IPS DF 19.7 (cell line): ENCODE results near the gene SFRP2.

Experiments
- DNase-seq: peaks from one replicate; pipeline ENCODE4 v3.0.0-alpha.2; 2013; ENCODE audit warnings: low read depth, low spot score

The SFRP2 gene

DNA sequence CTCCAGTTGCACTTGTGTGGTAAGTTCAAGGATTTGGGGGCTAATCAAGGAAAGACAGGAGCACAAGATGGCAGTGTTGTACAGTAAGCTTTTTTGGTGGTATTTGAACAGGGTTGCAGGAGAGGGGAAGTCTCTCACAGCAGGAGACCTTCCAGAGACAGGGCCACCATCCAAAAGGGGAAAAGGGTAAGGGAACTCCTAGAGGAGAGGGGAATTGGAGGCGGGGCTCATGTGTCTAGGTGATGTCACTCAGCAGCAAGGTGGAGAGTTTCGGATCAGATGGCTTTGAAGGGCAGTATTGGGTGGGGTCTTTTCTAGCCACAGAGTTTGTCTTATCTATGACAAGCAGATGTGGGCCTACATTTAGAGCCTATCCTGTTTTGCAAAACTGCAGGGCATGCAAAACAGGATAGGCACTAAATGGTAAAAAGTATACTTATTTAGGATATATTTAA is 15.6 kb downstream of the SFRP2 start:
- no peak for DNase-seq

DNA sequence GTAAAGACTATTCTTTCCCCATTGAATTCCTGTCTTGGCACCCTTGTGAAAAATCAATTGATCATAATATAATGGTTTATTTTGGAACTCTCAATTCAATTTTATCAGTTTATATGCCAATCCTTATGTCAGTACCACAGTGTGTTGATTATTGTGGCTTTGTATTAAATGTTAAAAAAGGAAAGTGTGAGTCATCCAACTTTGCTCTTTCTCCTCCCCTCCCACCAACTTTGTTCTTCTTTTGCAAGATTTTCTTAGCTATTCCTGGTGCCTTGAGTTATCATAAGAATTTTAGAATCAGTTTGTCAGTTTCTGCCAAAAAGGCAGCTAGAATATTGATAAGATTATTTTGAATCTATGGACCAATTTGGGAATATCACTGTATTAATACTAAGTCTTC is 17.8 kb downstream of the SFRP2 start:
- DNase-seq = no peak

GRCh38 chr4:153766758-153767157 is 22.1 kb downstream of the SFRP2 start:
- no peak for DNase-seq

GRCh38 chr4:153765894-153766293 is 23.0 kb downstream of the SFRP2 start:
- DNase-seq = no peak

DNA sequence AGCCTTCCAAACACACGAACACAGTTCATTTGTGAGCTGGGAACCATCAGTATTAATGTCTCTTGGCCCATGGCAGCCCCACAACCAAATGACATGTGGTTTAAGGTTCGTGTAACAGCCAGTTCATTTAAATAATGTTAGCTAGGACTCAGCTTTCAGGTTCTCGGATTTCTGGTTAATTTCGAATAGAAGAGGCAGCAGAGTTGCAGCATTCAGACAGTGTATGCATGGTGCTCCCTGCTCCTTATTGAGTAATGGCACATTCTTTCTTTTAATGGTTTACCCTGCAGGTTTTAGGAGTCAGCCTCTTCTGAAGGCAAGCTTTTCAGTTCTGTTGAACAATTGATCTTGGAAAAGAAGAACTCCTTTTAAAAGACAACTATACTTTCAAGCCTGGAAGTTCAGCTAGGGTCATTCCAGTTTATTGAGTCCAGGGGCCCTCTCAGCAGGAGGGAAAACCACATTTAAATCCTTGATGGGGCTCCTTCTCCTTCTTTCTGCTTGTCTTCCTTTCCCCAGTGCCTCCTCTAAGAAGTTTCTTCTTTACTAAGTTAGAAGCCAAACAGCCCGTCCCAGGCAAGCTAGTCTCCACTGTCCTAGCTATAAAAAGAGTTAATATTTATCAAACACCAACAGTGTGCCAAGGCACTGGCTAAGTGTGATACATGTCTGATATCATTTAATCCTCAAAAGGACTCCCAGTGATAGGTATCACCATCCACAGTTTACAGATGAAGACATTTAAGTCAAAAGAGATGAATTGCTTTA is 24.1 kb downstream of the SFRP2 start:
- DNase-seq = no peak

DNA sequence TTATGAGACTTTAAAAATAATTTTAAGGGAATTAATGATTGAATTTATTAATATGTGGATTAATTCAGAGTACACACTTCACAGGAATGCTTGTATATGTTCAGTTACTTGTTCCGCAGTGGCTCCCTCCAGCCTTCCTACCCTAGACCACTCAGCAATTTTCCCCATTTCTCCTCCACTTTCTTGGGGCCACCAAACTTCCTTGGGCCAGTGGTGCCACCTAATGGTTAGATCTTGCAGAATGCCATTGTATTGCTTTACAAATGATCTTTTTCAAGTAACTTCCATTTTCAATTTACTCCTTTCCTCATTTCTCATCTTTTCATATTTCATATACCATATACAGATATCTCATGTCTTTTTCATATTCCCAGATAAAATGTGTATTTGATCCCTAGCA is 25.5 kb downstream of the SFRP2 start:
- DNase-seq = no peak

DNA sequence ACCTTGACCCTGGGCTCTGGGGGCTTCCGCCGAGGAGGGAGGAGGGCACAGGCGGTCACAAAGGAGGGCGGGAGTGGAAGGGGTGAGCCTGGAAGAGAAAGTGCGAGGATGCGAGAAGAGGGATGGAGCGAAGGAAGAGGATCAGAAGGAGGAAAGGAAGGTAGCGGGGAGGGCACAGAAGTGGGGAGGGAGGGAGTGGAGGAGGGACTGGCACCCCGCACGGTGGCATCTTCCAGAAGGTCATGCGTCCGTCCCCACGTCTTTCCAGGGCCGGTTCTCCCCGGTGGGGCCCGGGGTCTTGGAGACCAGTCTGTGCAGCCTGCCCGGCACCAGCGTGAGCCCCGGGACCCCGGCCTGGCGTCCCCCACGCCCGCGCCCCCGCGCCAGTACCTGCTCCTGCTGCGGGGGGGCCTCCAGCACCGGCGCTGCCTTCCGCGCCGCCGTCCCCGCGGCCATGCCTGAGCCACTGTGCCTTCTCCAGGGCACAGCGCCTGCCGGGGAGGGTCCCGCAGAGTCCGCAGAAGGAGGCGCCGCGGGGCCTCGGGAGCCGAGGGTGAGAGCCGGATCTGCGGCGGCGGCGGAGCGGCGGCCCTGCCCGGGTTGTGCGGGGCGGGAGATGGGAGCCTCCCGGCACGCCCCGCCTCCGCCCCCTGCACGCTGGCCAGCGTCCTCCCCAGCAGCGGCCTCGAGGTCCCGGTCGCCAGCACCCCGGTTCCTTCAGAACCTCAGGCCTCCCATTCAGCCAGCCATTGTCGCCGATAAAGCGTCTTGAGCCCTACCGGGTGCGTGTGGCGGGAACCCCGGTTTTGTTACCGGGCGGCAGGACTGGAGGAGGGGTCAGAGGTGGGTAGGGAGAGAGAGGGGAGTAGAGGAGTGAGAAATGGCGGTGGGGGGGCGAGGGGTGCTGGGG is 29.2 kb downstream of the SFRP2 start, which contains the start of gene RNF175:
Gene RNF175 (minus strand): TSS at position 618 of the 910 bp plus-strand sequence. CDS start 162 bp downstream, at position 456.
- peak; percentile 57 for DNase-seq

DNA sequence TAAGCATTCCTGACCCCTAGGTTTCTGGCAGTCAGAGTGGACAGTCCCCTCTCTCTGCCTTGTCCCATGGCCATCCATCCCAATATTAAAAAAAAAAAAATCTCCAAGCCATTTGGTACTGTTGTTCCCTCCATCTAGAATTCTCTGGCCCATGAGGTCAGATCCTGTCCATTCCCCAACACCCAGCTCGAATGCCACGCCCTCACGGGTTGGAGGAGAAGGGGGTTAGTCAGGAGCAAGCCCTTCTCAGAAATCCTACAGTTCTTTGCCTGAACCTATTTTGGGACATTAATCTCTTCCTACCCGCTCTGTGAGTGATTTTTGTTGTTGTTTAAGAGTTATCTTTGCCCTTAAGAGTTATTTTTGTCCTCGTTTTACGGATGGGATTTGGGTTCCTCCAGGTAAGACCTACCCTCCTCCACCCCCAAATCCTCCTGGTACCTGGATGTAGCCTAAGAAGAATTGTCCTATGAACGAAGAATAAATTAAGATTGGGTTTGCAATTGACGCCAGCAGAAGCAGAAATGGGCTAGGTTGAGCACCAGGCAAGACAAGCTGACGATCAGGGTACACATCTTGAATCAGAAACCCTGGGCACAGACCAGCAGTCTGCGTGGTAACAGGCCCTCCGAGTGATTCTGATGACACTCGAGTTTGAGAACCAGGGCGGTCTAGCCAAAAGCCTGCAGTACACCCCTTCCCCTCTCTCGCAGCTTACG is 30.0 kb downstream of the SFRP2 start:
- DNase-seq = no peak

DNA sequence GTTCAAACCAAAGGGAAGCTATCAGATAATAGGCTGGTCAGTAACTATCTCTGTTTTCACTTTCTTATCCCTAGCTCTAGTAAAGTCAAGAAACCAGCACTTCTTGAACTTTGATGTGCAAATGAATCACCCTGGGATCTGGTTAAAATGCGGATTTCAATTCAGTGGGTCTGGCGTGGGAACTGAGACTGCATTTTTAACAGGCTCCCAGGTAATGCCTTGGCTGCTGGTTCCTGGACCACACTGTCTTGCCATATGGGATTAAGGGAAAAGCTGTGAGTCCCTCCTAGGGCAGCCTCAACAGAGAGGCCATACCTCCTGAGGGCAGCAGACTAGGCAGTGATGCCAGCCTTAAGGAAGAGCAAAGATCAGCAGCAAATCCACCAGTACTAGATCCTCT is 30.7 kb downstream of the SFRP2 start:
- no peak for DNase-seq

DNA sequence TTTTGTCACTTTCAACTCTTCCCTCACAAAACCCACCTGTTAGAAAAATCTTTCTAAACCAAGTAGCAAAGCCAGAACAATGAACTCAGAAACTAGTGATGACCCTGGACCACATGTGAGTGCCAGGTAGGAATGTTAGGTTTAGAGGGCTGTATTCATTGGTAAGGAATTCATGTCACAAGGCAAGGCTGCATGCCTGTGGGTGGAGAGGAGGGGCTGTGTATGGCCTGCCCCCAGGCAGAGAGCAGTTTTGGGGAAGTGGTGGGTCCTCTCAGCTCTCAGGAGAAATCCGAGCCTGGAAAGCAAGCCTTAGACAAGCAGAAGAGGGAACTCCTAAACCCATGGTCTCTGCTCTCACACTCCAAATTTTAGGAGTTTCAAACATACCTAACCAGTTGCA is 31.5 kb downstream of the SFRP2 start:
- no peak for DNase-seq

DNA sequence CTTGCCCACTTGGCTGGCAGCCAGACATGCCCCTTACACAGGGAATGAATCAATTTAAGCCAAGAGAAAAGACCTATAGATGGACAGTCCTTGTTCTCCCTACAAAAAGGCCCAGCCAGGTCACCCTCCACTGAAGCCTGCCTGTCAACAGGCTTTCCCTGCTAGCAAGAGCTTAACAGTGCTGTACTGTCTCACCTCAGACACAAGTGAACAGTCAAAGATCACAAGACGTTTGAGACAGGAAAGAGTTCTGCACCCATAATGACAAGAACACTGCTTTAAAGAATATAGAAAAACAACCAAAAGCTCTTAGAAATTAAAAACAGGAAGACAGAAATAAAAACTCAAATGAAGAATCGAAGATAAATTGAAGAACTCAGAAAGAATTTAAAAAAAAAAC is 33.7 kb downstream of the SFRP2 start:
- DNase-seq = no peak

DNA sequence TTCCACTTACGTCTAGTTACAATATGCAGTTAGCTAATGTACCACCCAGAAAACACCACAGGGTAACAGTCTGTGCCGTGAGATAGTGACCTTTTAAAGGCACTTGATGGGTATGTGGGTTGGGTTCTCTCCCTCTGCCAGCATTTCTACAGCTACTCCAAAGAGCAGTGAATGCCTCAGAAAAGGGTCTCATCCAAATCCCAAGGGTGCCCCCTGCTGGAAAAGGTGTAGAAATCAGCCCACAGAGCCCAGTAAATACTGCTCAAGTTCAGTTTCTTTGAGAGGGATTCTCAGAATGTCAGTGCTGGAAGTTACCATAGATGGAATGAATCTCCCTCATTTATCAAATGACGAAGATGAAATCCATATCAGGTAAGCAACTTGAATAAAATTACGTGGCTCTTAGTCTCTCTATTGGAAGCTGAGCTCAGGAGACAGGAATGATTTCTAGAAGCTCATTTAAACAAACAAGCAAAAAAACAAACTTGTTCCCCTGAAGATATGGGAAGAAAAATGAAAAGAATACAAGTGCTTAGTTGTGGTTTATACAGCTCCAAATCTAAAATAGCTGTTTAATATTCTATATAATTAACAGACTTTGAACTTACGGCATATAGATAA is 38.6 kb downstream of the SFRP2 start:
- peak; percentile 63 for DNase-seq

GRCh38 chr4:153748378-153748777 is 40.5 kb downstream of the SFRP2 start:
- DNase-seq = no peak

DNA sequence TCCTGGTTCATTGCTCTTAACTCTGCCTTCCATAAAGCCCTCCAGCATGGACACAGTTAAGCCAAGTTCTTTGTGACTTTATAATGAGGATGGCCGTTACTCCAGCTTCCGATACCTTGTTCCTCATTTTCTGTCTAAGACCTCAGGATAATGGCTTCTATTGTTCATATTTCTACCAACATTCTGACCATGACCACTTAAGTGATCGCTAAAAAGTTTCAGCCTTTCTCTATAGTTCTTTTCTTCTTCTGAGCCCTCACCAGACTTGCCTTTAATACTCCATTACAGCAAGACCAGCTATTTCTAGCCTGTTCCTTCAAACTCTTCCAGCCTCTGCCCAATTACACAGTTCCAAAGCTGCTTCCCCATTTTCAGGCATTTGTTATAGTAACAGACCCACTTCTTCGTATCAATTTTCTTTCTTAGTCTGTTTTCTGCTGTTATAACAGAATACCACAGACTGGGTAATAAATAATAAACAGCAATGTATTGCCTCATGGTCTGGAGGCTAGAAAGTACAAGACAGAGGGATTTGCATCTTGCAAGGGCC is 41.4 kb downstream of the SFRP2 start:
- no peak for DNase-seq

- no peak for DNase-seq
These were observed 43.2 kb downstream of the SFRP2 start for GRCh38 chr4:153745651-153746050.

DNA sequence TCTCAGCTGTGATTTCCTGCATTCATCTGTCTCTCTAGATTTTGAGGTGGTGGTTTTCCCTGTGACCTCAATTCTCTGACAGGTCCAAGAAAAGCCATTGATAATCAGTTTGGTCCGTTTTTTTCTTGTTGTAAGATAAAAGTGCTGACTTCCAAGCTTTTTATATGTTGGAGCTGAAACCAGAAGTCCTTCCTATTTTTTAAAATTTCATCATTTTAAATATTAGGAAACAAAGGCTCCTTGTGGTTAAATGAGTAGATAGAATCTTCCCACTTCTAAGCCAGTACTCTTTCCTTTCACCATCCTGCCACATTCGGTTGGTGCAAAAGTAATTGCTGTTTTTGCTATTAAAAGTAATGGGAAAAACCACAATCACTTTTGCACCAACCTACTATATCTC is 47.3 kb downstream of the SFRP2 start:
- DNase-seq = no peak

DNA sequence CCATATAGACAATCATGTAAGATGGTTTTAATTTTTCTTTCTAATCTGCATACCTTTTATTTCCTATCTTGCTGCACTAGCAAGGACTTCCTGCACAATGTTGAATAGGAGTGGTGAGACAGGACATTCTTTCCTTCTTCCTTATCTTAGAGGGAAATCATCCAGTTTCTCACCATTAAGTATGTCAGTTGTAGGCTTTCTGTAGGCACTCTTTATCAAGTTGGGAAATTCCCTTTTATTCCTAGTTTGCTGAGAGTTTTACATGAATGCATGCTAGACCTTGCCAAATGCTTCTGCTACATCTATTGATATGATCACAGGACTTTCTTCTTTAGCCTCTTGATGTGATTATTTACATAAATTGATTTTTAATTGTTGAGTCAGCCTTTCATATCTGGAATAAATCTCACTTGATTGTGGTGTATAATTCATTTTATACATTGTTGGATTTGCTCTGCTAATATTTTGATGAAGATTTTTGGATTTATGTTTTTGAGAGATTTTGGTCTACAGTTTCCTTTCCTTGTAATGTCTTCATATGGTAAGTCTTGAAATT is 52.9 kb downstream of the SFRP2 start:
- no peak for DNase-seq

GRCh38 chr4:153733751-153734448 is 55.0 kb downstream of the SFRP2 start:
- DNase-seq = no peak

- DNase-seq = no peak
These were observed 57.6 kb downstream of the SFRP2 start for GRCh38 chr4:153731239-153731638.
